ENCODE measurements around the gene EDC3.

The EDC3 gene

DNA sequence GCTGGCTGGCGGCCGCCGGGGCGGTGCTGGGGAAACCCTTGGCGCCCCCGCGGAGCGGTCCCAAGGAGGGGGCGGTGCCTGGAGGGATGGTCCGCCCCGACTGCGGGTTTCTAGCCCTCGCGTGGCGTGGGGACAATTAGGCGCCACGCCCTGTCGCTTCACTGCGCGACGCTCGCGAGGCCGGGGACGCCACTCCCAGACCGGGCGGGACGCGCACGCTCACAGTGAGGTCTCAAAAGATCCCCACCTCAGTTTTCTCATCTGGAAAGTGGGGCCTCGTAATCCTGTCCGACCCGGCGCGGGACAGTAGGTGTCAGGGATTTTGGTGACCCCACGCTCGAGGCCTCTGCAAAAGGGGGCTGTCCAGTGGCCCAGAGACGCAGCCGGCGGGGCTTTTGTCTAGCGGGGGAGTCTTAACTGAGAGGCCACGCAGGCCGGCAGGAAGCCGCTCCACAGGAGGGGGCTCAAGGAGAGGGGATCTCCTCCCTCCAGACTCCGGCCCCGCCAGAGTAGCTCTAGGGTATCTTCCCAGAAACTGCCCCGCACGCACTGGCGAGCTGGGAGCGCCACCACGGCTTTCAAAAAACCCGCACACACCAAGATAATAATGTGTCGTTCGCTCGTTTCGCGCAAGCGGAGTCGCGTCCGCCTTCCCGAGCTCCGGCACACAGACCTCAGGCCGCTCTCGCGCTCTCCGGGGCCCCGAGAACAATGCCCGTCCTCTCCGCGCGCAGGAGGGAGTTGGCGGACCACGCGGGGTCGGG is 80.9 kb downstream of the EDC3 start:
- Mint-ChIP-seq H3K27ac (peak overlapping the region; percentile 96), H3K4me1 (peaks cover 49% of the 10 kb centered on the region), H3K36me3 (ENCODE audit: low read depth) (peaks cover 5% of the 10 kb centered on the region), H3K27me3 (ENCODE audit: low read depth, poor library complexity) (peaks cover 2% of the 10 kb centered on the region), H3K9me3 (no peaks in the 10 kb centered on the region), H3K4me3 (peak overlapping the region; percentile 91)
- no peak for TF ChIP-seq CTCF (IDR thresholded peaks at IDR 0.05)
- no peak for DNase-seq

GRCh38 chr15:74613953-74614743 is 81.7 kb downstream of the EDC3 start:
- Mint-ChIP-seq H3K4me3 (peak overlapping the region; percentile 73), H3K27ac (peak overlapping the region; percentile 72), H3K9me3 (no peaks in the 10 kb centered on the region), H3K4me1 (peaks cover 51% of the 10 kb centered on the region), H3K36me3 (ENCODE audit: low read depth) (no peaks in the 10 kb centered on the region), H3K27me3 (ENCODE audit: low read depth, poor library complexity) (peaks cover 2% of the 10 kb centered on the region)
- TF ChIP-seq CTCF (IDR thresholded peaks at IDR 0.05): no peak
- peak; percentile 87 for DNase-seq

GRCh38 chr15:74613089-74613952 is 82.5 kb downstream of the EDC3 start:
- no peak for TF ChIP-seq CTCF (IDR thresholded peaks at IDR 0.05)
- DNase-seq: no peak
- Mint-ChIP-seq H3K27ac (peak overlapping the region; percentile 57), H3K9me3 (no peaks in the 10 kb centered on the region), H3K36me3 (ENCODE audit: low read depth) (no peaks in the 10 kb centered on the region), H3K27me3 (ENCODE audit: low read depth, poor library complexity) (peaks cover 2% of the 10 kb centered on the region), H3K4me1 (peaks cover 52% of the 10 kb centered on the region), H3K4me3 (peak overlapping the region; percentile 61)

DNA sequence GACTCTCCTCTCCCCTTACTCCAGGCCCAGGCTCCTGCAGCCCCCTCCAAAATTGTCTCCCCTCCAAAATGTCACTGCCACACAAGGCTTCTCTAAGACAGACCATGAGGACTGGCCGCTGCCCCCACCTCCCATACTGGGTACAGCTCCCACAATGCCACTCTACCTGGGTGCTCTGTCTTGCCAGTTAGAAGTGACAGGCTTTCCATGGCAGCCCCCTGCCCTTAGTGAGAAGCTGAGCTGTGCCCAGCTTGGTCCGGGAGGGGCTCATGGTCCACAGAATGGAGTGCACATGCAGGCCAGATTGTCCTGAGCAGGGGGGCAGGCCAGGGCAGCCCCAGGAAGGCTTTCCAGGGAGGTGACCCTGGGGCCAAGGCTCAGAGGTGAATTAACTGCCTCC is 83.1 kb downstream of the EDC3 start:
- DNase-seq: no peak
- no peaks in the 10 kb centered on the region for H3K36me3 Mint-ChIP-seq (ENCODE audit: low read depth)
- no peaks in the 10 kb centered on the region for H3K27me3 Mint-ChIP-seq (ENCODE audit: low read depth, poor library complexity)
- H3K4me1 Mint-ChIP-seq: peaks cover 47% of the 10 kb centered on the region
- peak overlapping the region; percentile 61 for H3K4me3 Mint-ChIP-seq
- H3K27ac Mint-ChIP-seq: no peak overlapping the region
- no peaks in the 10 kb centered on the region for H3K9me3 Mint-ChIP-seq
- no peak for TF ChIP-seq CTCF (IDR thresholded peaks at IDR 0.05)

- peaks cover 42% of the 10 kb centered on the region for H3K4me1 Mint-ChIP-seq
- H3K36me3 Mint-ChIP-seq (ENCODE audit: low read depth): no peaks in the 10 kb centered on the region
- no peak overlapping the region for H3K27ac Mint-ChIP-seq
- H3K4me3 Mint-ChIP-seq: no peak overlapping the region
- no peaks in the 10 kb centered on the region for H3K27me3 Mint-ChIP-seq (ENCODE audit: low read depth, poor library complexity)
- no peak for TF ChIP-seq CTCF (IDR thresholded peaks at IDR 0.05)
- no peaks in the 10 kb centered on the region for H3K9me3 Mint-ChIP-seq
- no peak for DNase-seq
Observed at GRCh38 chr15:74611834-74612233, 84.0 kb downstream of the EDC3 start.

Data from nephron progenitor cell (in vitro differentiated cells).